IMR-90 (cell line): Measurements from ENCODE around the gene VSTM5. TPM values are rescaled to one million over a fixed set of nuclear protein-coding genes. Genes with fewer than 3 reads are reported as not detected.

Experiments used
- ATAC-seq: fragments of 200-7000 bp; cut with Tn5 transposase; 2 replicates; pipeline ENCODE4 v1.9.1; 2020; ENCODE audit warnings: low read depth, mild to moderate bottlenecking, moderate library complexity
- BruUV-seq: library from RNA; stranded (reverse); fragments of 400-500 nt; replicated peaks from 2 replicates; lab custom pipeline; 2021; lab: Mats Ljungman, UMichigan
- CTCF ChIA-PET: fragments of 300-600 bp; formaldehyde crosslinking; extraction: SDS; loops from one replicate; lab custom pipeline; 2021; ENCODE audit warnings: antibody characterized with exemption; lab: Yijun Ruan, JAX
- POLR2A ChIA-PET: fragments of 300-600 bp; sonication (Branson Sonifier 250); formaldehyde crosslinking; loops from one replicate; lab custom pipeline; 2022; ENCODE audit warnings: antibody characterized with exemption; ENCODE audit not compliant: unreplicated experiment; lab: Charles Lee
- DNase-seq: peaks from one replicate; pipeline ENCODE4 v3.0.0; 2013
- H2AFZ ChIP-seq: replicated peaks from 2 replicates; pipeline ENCODE3; 2013; ENCODE audit warnings: low read length, mild to moderate bottlenecking; ENCODE audit not compliant: poor library complexity
- H2AK5ac ChIP-seq: 2 replicates; pipeline ENCODE4 v1.6.1; 2013; ENCODE audit warnings: low read depth, low read length, inconsistent platforms
- H2AK9ac ChIP-seq: replicated peaks from 2 replicates; pipeline ENCODE3; 2013; ENCODE audit warnings: mild to moderate bottlenecking, low read depth, low read length, moderate library complexity; ENCODE audit not compliant: poor library complexity
- H2BK120ac ChIP-seq: 2 replicates; pipeline ENCODE4 v1.6.1; 2013; ENCODE audit warnings: low read depth, low read length, inconsistent platforms
- H2BK15ac ChIP-seq: 3 replicates; pipeline ENCODE4 v1.6.1; 2013; ENCODE audit warnings: low read depth, low read length, inconsistent platforms
- H2BK20ac ChIP-seq: 2 replicates; pipeline ENCODE4 v1.6.1; 2013; ENCODE audit warnings: low read depth, mild to moderate bottlenecking, inconsistent platforms, low read length, moderate library complexity
- H2BK5ac ChIP-seq: 2 replicates; pipeline ENCODE4 v1.6.1; 2013; ENCODE audit warnings: mild to moderate bottlenecking, low read depth, low read length, inconsistent platforms; ENCODE audit not compliant: poor library complexity, severe bottlenecking
- H3K14ac ChIP-seq: replicated peaks from 2 replicates; pipeline ENCODE4 v1.6.1; 2013; ENCODE audit warnings: low read depth, low read length, inconsistent platforms
- H3K18ac ChIP-seq: 2 replicates; pipeline ENCODE4 v1.6.1; 2013; ENCODE audit warnings: low read depth, low read length, control low read depth
- H3K23ac ChIP-seq: 2 replicates; pipeline ENCODE4 v1.6.1; 2013; ENCODE audit warnings: low read depth, low read length, inconsistent platforms
- H3K27ac ChIP-seq: 2 replicates; pipeline ENCODE4 v1.5.1; 2013; ENCODE audit warnings: mild to moderate bottlenecking, control low read depth, low read length; ENCODE audit not compliant: insufficient read depth
- H3K27me3 ChIP-seq: 2 replicates; pipeline ENCODE4 v1.6.1; 2013; ENCODE audit warnings: low read length; ENCODE audit not compliant: control insufficient read depth, insufficient read depth
- H3K36me3 ChIP-seq: 2 replicates; pipeline ENCODE4 v1.6.1; 2013; ENCODE audit warnings: low read length, mixed read lengths; ENCODE audit not compliant: control insufficient read depth, insufficient read depth
- H3K4ac ChIP-seq: 2 replicates; pipeline ENCODE4 v1.6.1; 2013; ENCODE audit warnings: low read depth, low read length, inconsistent platforms
- H3K4me1 ChIP-seq: 2 replicates; pipeline ENCODE4 v1.6.1; 2013; ENCODE audit warnings: low read length, mixed read lengths; ENCODE audit not compliant: control insufficient read depth, insufficient read depth
- H3K4me2 ChIP-seq: 2 replicates; pipeline ENCODE4 v1.6.1; 2013; ENCODE audit warnings: low read depth, mild to moderate bottlenecking, control low read depth, low read length, moderate library complexity
- H3K4me3 ChIP-seq: 2 replicates; pipeline ENCODE4 v1.5.1; 2013; ENCODE audit warnings: low read depth, mild to moderate bottlenecking, control low read depth, low read length, moderate library complexity; ENCODE audit not compliant: insufficient read depth
- H3K56ac ChIP-seq: 2 replicates; pipeline ENCODE4 v1.6.1; 2013; ENCODE audit warnings: low read length, inconsistent platforms; ENCODE audit not compliant: insufficient read depth; ENCODE audit errors: extremely low read depth
- H3K79me1 ChIP-seq, 2 experiments: 2 replicates each; pipeline ENCODE4 v1.6.1; 2013; ENCODE audit warnings: low read length in 2 of 2, inconsistent platforms in 1 of 2, low read depth in 1 of 2
- H3K9ac ChIP-seq: 2 replicates; pipeline ENCODE4 v1.6.1; 2013; ENCODE audit warnings: low read depth, low read length, control low read depth
- H3K9me1 ChIP-seq: 2 replicates; pipeline ENCODE4 v1.6.1; 2013; ENCODE audit warnings: low read length, inconsistent platforms; ENCODE audit not compliant: insufficient read depth
- H3K9me3 ChIP-seq: 2 replicates; pipeline ENCODE4 v1.6.1; 2013; ENCODE audit warnings: low read length; ENCODE audit not compliant: control insufficient read depth, insufficient read depth
- H4K20me1 ChIP-seq: 2 replicates; pipeline ENCODE4 v1.6.1; 2013; ENCODE audit warnings: low read length, inconsistent platforms; ENCODE audit not compliant: insufficient read depth
- H4K5ac ChIP-seq: 2 replicates; pipeline ENCODE4 v1.6.1; 2013; ENCODE audit warnings: mild to moderate bottlenecking, low read depth, low read length, control low read depth
- H4K8ac ChIP-seq, 2 experiments: 2 replicates each; pipeline ENCODE4 v1.6.1; 2013; ENCODE audit warnings: low read depth in 2 of 2, low read length in 2 of 2, control low read depth in 1 of 2, inconsistent platforms in 1 of 2
- H4K91ac ChIP-seq: 2 replicates; pipeline ENCODE4 v1.6.1; 2013; ENCODE audit warnings: low read depth, low read length, inconsistent platforms; ENCODE audit not compliant: insufficient read depth
- ELK1 ChIP-seq: fragments of 150-350 bp; IDR thresholded peaks from 2 replicates; pipeline ENCODE4 v1.6.1; 2016; ENCODE audit warnings: low read depth, mild to moderate bottlenecking, low read length, moderate library complexity, borderline replicate concordance
- MAZ ChIP-seq: IDR thresholded peaks from 2 replicates; pipeline ENCODE4 v1.6.1; 2012; ENCODE audit warnings: low read depth, mild to moderate bottlenecking, low read length, improper control_type of control experiment, moderate library complexity, borderline replicate concordance
- POLR2A ChIP-seq: IDR thresholded peaks from 2 replicates; pipeline ENCODE4 v1.6.1; 2012; ENCODE audit warnings: mild to moderate bottlenecking, low read depth, low read length
- RAD21 ChIP-seq: IDR thresholded peaks from 2 replicates; pipeline ENCODE4 v1.6.1; 2012; ENCODE audit warnings: low read length, improper control_type of control experiment
- RCOR1 ChIP-seq: IDR thresholded peaks from 2 replicates; pipeline ENCODE4 v1.6.1; 2012; ENCODE audit warnings: mild to moderate bottlenecking, low read length, improper control_type of control experiment; ENCODE audit not compliant: insufficient replicate concordance
- RFX5 ChIP-seq: IDR thresholded peaks from 2 replicates; pipeline ENCODE4 v1.8.0; 2012; ENCODE audit warnings: low read depth, mild to moderate bottlenecking, low read length, moderate library complexity
- WGBS, 2 experiments: methylation state at CpG; one replicate each; pipeline versions ENCODE4 v1.1.5 to v1.1.7; 2013; ENCODE audit warnings: missing lambda C conversion rate in 2 of 2; ENCODE audit not compliant: insufficient read length in 1 of 2; ENCODE audit errors: extremely low coverage in 2 of 2; 5-methylcytosine and 5-hydroxymethylcytosine counted together
- dilution Hi-C: fragments of 300-500 bp; cut with HindIII; formaldehyde crosslinking; loops from one replicate; pipeline ENCODE4 v1.14.3; 2018; ENCODE audit warnings: low sequenced_read_pairs; ENCODE audit not compliant: unreplicated experiment
- in situ Hi-C: fragments of 300-500 bp; cut with MboI; formaldehyde crosslinking; loops from 3 replicates; pipeline ENCODE4 v1.14.3; 2019; ENCODE audit warnings: low sequenced_read_pairs, inconsistent platforms, mixed read lengths
- intact Hi-C: fragments of 100-400 bp; cut with micrococcal nuclease; formaldehyde crosslinking; loops from 2 replicates; pipeline ENCODE4 v1.10.0; 2022
- microRNA-seq, 2 experiments: library from miRNA; stranded (forward) in 1 of 2; unstranded in 1 of 2; fragments of 10-50 nt in 1 of 2; fragments of <30 nt in 1 of 2; gene quantifications in 1 of 2; microRNA quantifications in 1 of 2; one replicate each; pipeline versions ENCODE3 to v1.1.0; 2013 to 2020; ENCODE audit not compliant: insufficient read depth in 1 of 2, insufficient read length in 1 of 2, unreplicated experiment in 1 of 2
- polyA plus RNA-seq, 3 experiments: library from polyadenylated mRNA; depleted of rRNA; stranded (reverse); fragments of >200 nt; gene quantifications; 2 replicates each; pipeline ENCODE4 v1.2.3, GENCODE V29; 2012; ENCODE audit warnings: low replicate concordance in 1 of 3
- small RNA-seq, 5 experiments: library from RNA; depleted of rRNA; stranded (forward); fragments of <200 nt; gene quantifications; one replicate each; pipeline ENCODE3, GENCODE V24; 2012
- total RNA-seq: library from RNA; depleted of rRNA; stranded (reverse); fragments of >200 nt; gene quantifications from 2 replicates; pipeline ENCODE4 v1.2.3, GENCODE V29; 2012; rRNA removed

VSTM5 gene
- total and polyA plus RNA-seq, 2 of the 4 experiments (the other 2 are of a cell fraction): 0.36 to 0.43 TPM

- no peak overlapping the region for H2BK20ac ChIP-seq
- no peak overlapping the region for H3K4me3 ChIP-seq
- ATAC-seq: no peak
- H3K9ac ChIP-seq: no peak overlapping the region
- peaks cover 4% of the 10 kb centered on the region; the same call in 1 of the 2 replicates for H3K9me3 ChIP-seq
- no peak overlapping the region for H2BK15ac ChIP-seq
- no peak overlapping the region for H3K23ac ChIP-seq
- dilution Hi-C loops: no loop called here
- no peaks in the 10 kb centered on the region for H4K20me1 ChIP-seq
- WGBS, 2 experiments: no CpG with 5 or more reads among the region's 1 CpG
- H3K79me1 ChIP-seq: no peaks in the 10 kb centered on the region
- no peaks in the 10 kb centered on the region for H3K36me3 ChIP-seq
- ChIA-PET CTCF (no interaction called here), POLR2A (no interaction called here)
- BruUV-seq: no TSS peak
- H4K8ac ChIP-seq: no peak overlapping the region
- in situ Hi-C loops: no loop called here
- H3K4me1 ChIP-seq: no peaks in the 10 kb centered on the region
- H3K56ac ChIP-seq: no peak overlapping the region
- no peak for TF ChIP-seq RCOR1
- no peak for TF ChIP-seq POLR2A
- no peak for TF ChIP-seq ELK1
- no peak for TF ChIP-seq RFX5
- TF ChIP-seq RAD21: no peak
- no peak for TF ChIP-seq MAZ
- no peak overlapping the region for H3K4me2 ChIP-seq
- H3K27ac ChIP-seq: no peak overlapping the region
- no peak overlapping the region for H2AK5ac ChIP-seq
- H3K27me3 ChIP-seq: no peaks in the 10 kb centered on the region
- no peak overlapping the region for H4K91ac ChIP-seq
- intact Hi-C loops: no loop called here
- H3K18ac ChIP-seq: no peak overlapping the region
- no peak overlapping the region for H2BK5ac ChIP-seq
- no peak overlapping the region for H3K14ac ChIP-seq
- H4K5ac ChIP-seq: no peak overlapping the region
- H2AFZ ChIP-seq: no peak overlapping the region
- H3K4ac ChIP-seq: no peak overlapping the region
- no peak overlapping the region for H2AK9ac ChIP-seq
- no peak overlapping the region for H2BK120ac ChIP-seq
- H3K9me1 ChIP-seq: no peaks in the 10 kb centered on the region
- no peak for DNase-seq
Measured at GRCh38 chr11:93770160-93770559, 80.3 kb downstream of the VSTM5 start.

Small RNA genes lying within 50 kb of the gene (microRNA-seq; reads per million reads assigned to microRNA genes)
- not detected for gene RF00019 (ENCODE audit: insufficient read depth, insufficient read length)

Small RNA genes lying within 50 kb of the gene (small RNA-seq; reads per million reads assigned to genes)
- 0 reads per million in 5 experiments for gene RF00019

Other genes starting within 250 kb of the VSTM5 start
- 26.1 and 26.3 TPM in 2 replicates for gene CEP295, start 188.9 kb downstream of the VSTM5 start, total RNA-seq
- gene CEP295, start 188.9 kb downstream of the VSTM5 start, polyA plus RNA-seq (2012; rRNA removed): 4.4 and 5.7 TPM in 2 replicates
- 56.8 and 147 TPM in 2 replicates for gene TAF1D, start 109.1 kb downstream of the VSTM5 start, total RNA-seq
- 94.8 and 133 TPM in 2 replicates for gene TAF1D, start 109.1 kb downstream of the VSTM5 start, polyA plus RNA-seq (2012; rRNA removed)
- gene C11orf54, start 108.9 kb downstream of the VSTM5 start, total RNA-seq: 16.0 and 21.4 TPM in 2 replicates
- gene C11orf54, start 108.9 kb downstream of the VSTM5 start, polyA plus RNA-seq (2012; rRNA removed): 9.1 and 13.7 TPM in 2 replicates
- 23.3 and 34.7 TPM in 2 replicates for gene MED17, start 66.3 kb downstream of the VSTM5 start, total RNA-seq
- 16.8 and 20.0 TPM in 2 replicates for gene MED17, start 66.3 kb downstream of the VSTM5 start, polyA plus RNA-seq (2012; rRNA removed)
- under 0.01 TPM in 1 of 2 replicates, not detected in the other for gene HEPHL1, start 170.7 kb upstream of the VSTM5 start, total RNA-seq
- gene HEPHL1, start 170.7 kb upstream of the VSTM5 start, polyA plus RNA-seq (2012; rRNA removed): 0.01 and 0.02 TPM in 2 replicates